GM13976 (cell line): ENCODE measurements around the gene GALNT2.

Source experiments
- DNase-seq: peaks from one replicate; pipeline ENCODE4 v3.0.0; 2012; ENCODE audit warnings: low spot score
- in situ Hi-C: fragments of 300-500 bp; cut with MboI; formaldehyde crosslinking; loops from one replicate; pipeline ENCODE4 v1.12.0; 2022; ENCODE audit warnings: low sequenced_read_pairs, mixed read lengths, inconsistent platforms; ENCODE audit not compliant: unreplicated experiment
- TF ChIP-seq, protein P1 (sequence below): IDR thresholded peaks from 2 replicates; pipeline ENCODE4 v1.5.1; 2012; ENCODE audit warnings: borderline replicate concordance, mild to moderate bottlenecking; ENCODE audit not compliant: insufficient read depth; ENCODE audit errors: extremely low read depth, missing control alignments, control extremely low read depth

Gene GALNT2

GRCh38 chr1:230283678-230284077 is 216.6 kb downstream of the GALNT2 start:
- in situ Hi-C loops, result no loop called here
- TF ChIP-seq, protein P1, sequence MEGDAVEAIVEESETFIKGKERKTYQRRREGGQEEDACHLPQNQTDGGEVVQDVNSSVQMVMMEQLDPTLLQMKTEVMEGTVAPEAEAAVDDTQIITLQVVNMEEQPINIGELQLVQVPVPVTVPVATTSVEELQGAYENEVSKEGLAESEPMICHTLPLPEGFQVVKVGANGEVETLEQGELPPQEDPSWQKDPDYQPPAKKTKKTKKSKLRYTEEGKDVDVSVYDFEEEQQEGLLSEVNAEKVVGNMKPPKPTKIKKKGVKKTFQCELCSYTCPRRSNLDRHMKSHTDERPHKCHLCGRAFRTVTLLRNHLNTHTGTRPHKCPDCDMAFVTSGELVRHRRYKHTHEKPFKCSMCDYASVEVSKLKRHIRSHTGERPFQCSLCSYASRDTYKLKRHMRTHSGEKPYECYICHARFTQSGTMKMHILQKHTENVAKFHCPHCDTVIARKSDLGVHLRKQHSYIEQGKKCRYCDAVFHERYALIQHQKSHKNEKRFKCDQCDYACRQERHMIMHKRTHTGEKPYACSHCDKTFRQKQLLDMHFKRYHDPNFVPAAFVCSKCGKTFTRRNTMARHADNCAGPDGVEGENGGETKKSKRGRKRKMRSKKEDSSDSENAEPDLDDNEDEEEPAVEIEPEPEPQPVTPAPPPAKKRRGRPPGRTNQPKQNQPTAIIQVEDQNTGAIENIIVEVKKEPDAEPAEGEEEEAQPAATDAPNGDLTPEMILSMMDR, result no peak

DNA sequence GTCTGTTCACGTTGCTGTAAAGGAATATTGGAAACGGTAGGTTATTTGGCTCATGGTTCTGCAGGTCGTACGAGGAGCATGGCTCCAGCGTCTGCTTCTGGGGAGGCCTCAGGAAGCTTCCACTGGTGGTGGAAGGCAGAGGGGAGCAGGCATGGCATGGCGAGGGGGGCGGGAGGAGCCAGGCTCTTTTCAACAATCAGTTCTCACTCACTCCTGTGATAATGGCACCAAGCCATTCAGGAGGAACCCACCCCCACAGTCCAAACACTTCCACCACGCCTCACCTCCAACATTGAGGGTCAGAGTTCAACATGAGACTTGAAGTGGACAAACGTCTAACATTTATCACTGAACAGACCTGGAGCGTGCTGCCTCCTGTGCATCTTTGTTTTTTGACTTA is 217.9 kb downstream of the GALNT2 start:
- in situ Hi-C loops, result no loop called here
- DNase-seq, result no peak

More at GRCh38 chr1:230283678-230284077, 216.6 kb downstream of the GALNT2 start:
- DNase-seq, result no peak

GRCh38 chr1:230285351-230285750 is 218.3 kb downstream of the GALNT2 start:
- no peak for DNase-seq
- TF ChIP-seq, protein P1, result no peak
- in situ Hi-C loops, result no loop called here

More for the DNA sequence above, 217.9 kb downstream of the GALNT2 start:
- TF ChIP-seq, protein P1, result no peak

DNA sequence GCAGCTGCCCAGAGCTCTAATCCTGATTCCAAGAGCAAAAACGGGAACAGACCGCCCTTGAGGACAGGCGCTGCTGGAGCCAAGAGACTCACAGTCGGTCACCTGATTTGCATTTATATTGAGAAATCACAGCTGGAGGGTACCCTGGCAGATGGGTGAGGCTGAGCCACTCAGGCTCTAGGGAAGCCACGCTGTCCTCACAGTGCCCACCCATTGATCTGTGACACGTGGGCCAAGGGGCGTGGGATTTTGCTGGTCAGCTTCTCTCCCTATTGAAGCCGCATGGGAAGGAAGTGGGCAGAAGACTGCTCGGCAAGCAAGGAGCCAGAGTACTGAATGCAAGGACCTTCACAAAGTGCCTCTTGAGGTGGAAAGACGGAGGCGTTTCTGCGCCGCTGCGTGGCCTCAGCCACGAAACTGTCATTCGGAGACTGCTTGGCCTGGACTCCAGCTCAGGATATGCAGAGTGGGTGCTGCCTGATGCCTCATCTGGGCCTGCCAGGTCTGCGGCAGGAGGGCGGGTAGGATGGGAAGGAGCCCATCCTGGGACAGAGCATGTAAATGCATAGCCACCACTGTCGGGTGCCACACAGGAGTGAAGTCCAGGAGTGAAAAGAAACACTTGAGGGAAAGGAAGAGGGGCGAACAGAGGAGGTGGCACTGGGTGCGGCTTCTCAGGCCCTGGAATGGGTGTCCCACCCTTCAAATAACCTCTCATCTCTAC is 219.3 kb downstream of the GALNT2 start:
- in situ Hi-C loops, result no loop called here
- DNase-seq, result no peak
- TF ChIP-seq, protein P1, result no peak

- DNase-seq, result no peak
- in situ Hi-C loops, result no loop called here
- TF ChIP-seq, protein P1, result no peak
Observed at GRCh38 chr1:230286890-230287269, 219.8 kb downstream of the GALNT2 start.

DNA sequence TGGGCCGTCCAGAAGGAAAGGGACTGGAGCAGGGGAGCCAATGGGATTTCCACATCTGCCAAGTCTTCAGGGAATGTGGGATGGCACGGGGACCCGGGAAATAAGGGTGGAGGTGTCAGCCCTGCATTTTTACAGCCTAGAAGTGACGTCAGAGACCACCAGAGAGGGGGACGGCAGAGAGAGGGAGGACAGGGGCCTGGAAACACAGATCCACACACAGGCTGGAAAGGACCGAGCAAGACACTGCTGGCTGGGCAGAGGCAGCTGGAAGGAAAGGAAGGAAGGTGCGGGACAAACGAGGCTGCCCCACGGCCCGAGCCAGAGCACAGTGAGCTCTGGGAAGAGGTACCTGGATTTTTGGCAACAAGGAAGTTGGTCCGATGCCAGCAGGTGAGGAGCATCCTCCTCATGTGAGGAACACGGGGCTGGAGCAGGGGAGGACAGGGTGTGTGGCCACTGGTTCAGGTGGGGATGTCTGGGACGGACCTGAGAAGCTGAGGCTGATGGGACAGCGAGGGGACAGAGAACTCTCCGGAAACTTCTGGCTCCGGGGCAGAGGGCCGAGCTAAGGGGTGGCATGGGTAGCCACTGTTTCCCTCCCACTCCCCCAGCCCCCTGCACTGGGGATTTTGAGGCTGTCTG is 220.8 kb downstream of the GALNT2 start:
- in situ Hi-C loops, result no loop called here
- DNase-seq, result no peak
- TF ChIP-seq, protein P1, result no peak
